ACC112 (cell line): ENCODE measurements around the gene LSM11.

ENCODE experiments used
- H2AFZ ChIP-seq: fragments of 200-600 bp; sonication (generic); one replicate; pipeline ENCODE4 v1.6.0; 2017; ENCODE audit warnings: antibody characterized with exemption, low read length; ENCODE audit not compliant: unreplicated experiment
- H3K27ac ChIP-seq: fragments of 200-600 bp; sonication (generic); 2 replicates; pipeline ENCODE4 v1.5.1; 2014; ENCODE audit warnings: low read depth, mild to moderate bottlenecking, antibody characterized with exemption, low read length, moderate library complexity
- H3K27me3 ChIP-seq: fragments of 200-600 bp; sonication (generic); 2 replicates; pipeline ENCODE4 v1.6.1; 2014; ENCODE audit warnings: mild to moderate bottlenecking, antibody characterized with exemption, low read length, moderate library complexity, mixed read lengths; ENCODE audit not compliant: insufficient read depth
- H3K36me3 ChIP-seq: fragments of 200-600 bp; sonication (generic); 2 replicates; pipeline ENCODE4 v1.6.1; 2016; ENCODE audit warnings: mild to moderate bottlenecking, antibody characterized with exemption, low read length, moderate library complexity, mixed read lengths; ENCODE audit not compliant: insufficient read depth
- H3K4me1 ChIP-seq: fragments of 200-600 bp; sonication (generic); one replicate; pipeline ENCODE4 v1.6.1; 2016; ENCODE audit warnings: low read length, mixed read lengths; ENCODE audit not compliant: insufficient read depth, unreplicated experiment, control insufficient read depth
- H3K4me3 ChIP-seq: fragments of 200-600 bp; sonication (generic); 2 replicates; pipeline ENCODE4 v1.5.1; 2014; ENCODE audit warnings: mild to moderate bottlenecking, low read depth, low read length
- H3K79me2 ChIP-seq: fragments of 200-600 bp; sonication (generic); one replicate; pipeline ENCODE4 v1.6.0; 2016; ENCODE audit warnings: low read length; ENCODE audit not compliant: control insufficient read depth, unreplicated experiment, insufficient read depth

LSM11 gene

DNA sequence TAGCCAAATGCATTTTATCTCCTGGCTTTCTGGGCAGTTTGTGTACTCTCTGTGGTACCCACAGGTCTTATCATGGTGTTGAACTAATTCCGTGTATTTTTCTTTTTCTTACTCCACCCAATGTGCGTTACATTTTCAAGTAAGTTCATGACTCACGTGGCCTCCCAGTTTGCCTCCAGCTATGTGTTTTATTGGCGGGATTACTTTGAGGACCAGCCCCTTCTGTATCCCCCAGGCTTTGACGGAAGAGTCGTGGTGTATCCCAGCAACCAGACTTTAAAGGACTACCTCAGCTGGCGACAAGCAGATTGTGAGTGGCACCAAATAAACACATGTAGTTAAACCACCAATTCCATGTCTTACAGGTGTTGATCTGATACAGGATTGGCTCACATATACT, 9.1 kb upstream of the LSM11 start:
- Histone ChIP-seq H3K79me2 (no peaks in the 10 kb centered on the region), H3K27ac (no peak overlapping the region), H3K27me3 (no peaks in the 10 kb centered on the region), H3K4me3 (no peak overlapping the region), H2AFZ (no peak overlapping the region), H3K4me1 (no peaks in the 10 kb centered on the region), H3K36me3 (no peaks in the 10 kb centered on the region)

DNA sequence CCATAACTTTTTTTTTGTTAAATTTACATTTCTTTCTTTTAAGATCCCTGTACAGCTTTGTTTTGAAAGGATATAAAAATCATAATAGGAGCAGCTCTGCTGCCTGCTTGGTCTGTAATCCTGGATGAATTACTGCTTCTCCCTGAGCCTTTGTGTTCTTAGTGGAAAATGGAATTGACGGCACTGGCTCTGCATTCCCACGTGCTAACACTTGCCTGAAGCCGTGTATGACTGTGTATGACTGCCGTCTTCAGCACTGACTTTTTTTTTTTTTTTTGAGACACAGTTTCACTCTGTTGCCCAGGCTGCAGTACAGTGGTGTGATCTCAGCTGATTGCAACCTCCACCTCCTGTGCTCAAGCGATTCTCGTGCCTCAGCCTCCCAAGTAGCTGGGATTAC, 7.5 kb upstream of the LSM11 start:
- Histone ChIP-seq H3K27me3 (no peaks in the 10 kb centered on the region), H3K36me3 (no peaks in the 10 kb centered on the region), H2AFZ (no peak overlapping the region), H3K4me3 (no peak overlapping the region), H3K4me1 (no peaks in the 10 kb centered on the region), H3K27ac (no peak overlapping the region), H3K79me2 (no peaks in the 10 kb centered on the region)

DNA sequence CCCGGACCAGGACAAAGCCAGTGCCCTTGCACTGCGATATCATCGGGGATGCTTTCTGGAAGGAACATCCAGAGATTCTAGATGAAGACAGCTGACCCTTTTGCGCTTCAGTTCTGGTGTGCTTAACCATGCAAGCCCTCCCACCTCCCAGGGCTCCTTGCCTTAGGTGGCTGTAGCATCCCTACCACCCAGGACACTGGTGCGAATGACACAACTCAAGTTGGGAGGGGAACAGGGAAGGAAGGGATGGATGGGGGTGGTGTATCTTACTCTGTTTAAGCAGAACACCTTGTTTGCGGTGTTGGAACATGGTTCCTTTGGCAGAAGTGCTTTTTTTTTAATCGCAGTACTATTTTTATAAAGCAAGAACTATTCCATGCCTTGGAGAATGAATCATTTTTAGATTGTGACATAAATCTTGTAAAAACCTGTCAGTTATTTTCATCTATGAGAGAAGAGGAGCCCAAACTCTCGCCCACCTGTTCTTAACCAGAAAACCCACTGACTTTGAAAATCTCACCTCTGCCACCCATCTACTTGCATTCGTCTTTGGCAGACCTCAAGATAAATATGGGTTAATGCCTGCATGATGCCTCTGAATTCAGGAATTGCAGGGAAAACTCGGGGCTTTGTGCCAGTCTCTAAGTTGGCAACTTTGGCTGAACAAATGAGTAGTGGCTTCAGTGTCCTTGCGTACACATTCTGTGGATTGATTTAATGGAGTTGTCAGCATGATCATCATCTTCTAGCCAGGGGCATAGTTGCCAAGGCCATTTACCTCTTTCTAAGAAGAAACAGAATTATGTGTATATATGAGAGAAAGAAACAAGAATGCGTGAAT, 3.9 kb upstream of the LSM11 start:
- H3K27me3 ChIP-seq: no peaks in the 10 kb centered on the region
- H2AFZ ChIP-seq: no peak overlapping the region
- peaks cover 8% of the 10 kb centered on the region for H3K79me2 ChIP-seq
- no peak overlapping the region for H3K27ac ChIP-seq
- no peaks in the 10 kb centered on the region for H3K36me3 ChIP-seq
- peaks cover 3% of the 10 kb centered on the region for H3K4me1 ChIP-seq
- H3K4me3 ChIP-seq: no peak overlapping the region

DNA sequence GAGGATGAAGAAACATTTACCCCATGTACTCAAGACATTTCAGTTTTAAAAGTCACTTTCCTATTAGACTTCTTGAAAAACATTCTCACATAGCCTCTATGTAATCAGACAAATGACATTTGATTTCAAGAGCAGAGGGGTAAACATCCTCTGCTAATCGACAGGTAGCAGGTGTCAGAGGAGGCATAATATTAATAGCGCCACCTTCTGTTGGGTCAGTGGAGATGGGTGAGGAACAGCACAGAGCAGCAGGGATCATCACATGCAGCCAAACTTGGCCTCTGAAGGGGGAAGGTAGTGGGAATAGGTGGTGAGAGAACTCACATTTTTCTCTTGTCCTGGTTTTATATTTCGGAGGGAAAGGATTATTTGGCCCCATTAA, 3.3 kb upstream of the LSM11 start:
- no peaks in the 10 kb centered on the region for H3K27me3 ChIP-seq
- H3K4me1 ChIP-seq: peaks cover 7% of the 10 kb centered on the region
- no peak overlapping the region for H3K27ac ChIP-seq
- no peaks in the 10 kb centered on the region for H3K36me3 ChIP-seq
- no peak overlapping the region for H3K4me3 ChIP-seq
- H3K79me2 ChIP-seq: peaks cover 14% of the 10 kb centered on the region
- no peak overlapping the region for H2AFZ ChIP-seq

DNA sequence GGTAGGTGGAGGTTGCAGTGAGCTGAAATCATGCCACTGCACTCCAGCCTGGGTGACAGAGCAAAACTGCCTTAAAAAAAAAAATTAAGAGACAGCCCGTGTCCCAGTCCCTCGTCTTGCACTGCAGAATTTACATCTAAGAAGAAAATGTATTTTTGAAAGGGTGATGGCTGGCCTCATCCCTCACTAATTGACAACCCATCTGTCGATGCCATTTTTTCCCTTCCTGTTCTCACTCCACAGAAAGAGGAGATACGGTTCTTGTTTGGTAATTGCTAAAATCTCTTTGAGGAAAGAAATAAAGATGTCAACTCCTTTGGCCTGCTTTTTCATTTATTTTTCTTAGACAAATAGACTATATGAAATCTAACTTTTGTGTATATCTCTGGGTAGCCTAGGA, 2.4 kb upstream of the LSM11 start:
- H3K27me3 ChIP-seq: no peaks in the 10 kb centered on the region
- no peak overlapping the region for H2AFZ ChIP-seq
- H3K27ac ChIP-seq: no peak overlapping the region
- H3K4me3 ChIP-seq: no peak overlapping the region
- peaks cover 7% of the 10 kb centered on the region for H3K4me1 ChIP-seq
- H3K79me2 ChIP-seq: peaks cover 19% of the 10 kb centered on the region
- no peaks in the 10 kb centered on the region for H3K36me3 ChIP-seq

DNA sequence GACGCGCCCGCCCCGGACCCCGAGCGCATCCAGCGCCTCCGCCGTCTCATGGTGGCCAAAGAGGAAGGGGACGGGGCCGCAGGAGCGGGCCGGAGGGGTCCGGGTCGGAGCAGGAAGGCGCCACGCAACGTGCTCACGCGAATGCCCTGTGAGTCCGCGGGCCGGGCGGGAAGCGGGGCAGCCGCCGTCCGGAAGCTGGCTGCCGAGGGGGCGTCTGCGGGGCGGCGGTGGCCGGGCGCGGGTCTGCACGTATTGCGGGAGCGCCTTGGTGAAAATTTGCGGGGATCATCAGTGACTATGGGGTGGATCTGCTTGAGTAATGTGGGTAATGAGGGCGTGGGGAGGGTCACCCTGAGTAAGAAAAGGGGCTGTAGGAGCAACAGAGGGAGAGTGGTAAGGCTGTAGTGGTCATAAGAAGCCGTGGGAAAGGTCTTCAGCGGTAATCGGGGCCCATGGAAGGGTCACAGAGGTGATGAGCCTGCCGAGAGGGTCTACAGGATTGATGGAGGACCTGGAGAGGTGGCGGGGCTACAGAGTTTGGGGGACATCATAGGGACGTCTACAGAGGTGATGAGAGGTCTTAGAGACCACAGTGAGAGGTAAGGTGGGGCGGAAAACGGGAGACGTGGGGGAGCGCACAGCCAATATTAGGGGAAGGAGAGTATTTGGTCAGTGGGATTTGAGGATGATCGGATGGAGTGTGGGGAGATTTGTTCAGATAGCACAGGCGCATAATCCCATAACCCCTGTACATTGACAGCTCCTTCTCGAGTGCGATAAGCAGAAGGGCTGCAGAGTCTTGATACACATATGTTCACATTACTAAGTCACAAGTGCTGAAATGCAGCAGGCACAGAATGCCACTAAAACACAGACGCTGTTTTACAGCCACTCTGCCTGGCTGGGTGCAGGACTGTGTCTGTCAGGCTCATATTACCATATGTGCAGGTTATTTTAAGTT, 819 bp downstream of the LSM11 start:
- peaks cover 28% of the 10 kb centered on the region for H3K79me2 ChIP-seq
- no peaks in the 10 kb centered on the region for H3K27me3 ChIP-seq
- no peaks in the 10 kb centered on the region for H3K36me3 ChIP-seq
- H3K27ac ChIP-seq: no peak overlapping the region
- H3K4me1 ChIP-seq: peaks cover 26% of the 10 kb centered on the region
- peak overlapping the region; percentile 91 for H3K4me3 ChIP-seq
- H2AFZ ChIP-seq: peak overlapping the region; percentile 94

DNA sequence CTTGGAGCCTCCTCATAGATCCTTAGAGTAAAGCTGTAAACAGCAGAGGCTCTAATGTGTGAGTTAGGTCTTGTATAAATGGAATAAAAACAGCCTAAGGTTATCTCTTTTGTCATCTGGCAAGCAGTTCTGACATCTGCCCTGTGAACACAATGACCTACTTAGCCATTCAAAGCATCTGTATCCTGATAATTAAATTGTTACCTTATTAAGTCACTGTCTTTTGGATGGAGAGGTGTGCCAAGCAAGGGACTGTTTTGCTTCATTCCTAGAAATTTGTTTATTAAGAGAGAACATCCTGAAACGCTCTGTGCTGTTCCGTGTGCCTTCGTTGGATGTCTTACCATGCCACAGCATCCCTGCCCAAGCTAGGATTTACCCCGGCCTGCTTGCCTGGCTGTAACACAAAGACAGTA, 1.5 kb downstream of the LSM11 start:
- H3K4me3 ChIP-seq: peak overlapping the region; percentile 91
- H3K27ac ChIP-seq: no peak overlapping the region
- H3K27me3 ChIP-seq: no peaks in the 10 kb centered on the region
- no peaks in the 10 kb centered on the region for H3K36me3 ChIP-seq
- peaks cover 34% of the 10 kb centered on the region for H3K4me1 ChIP-seq
- H3K79me2 ChIP-seq: peaks cover 35% of the 10 kb centered on the region
- H2AFZ ChIP-seq: no peak overlapping the region

GRCh38 chr5:157747173-157747740, 3.7 kb downstream of the LSM11 start:
- no peaks in the 10 kb centered on the region for H3K27me3 ChIP-seq
- H3K4me3 ChIP-seq: no peak overlapping the region
- peaks cover 38% of the 10 kb centered on the region for H3K4me1 ChIP-seq
- no peaks in the 10 kb centered on the region for H3K36me3 ChIP-seq
- H3K27ac ChIP-seq: peak overlapping the region; percentile 11; the same call in 1 of the 2 replicates
- H2AFZ ChIP-seq: no peak overlapping the region
- peaks cover 44% of the 10 kb centered on the region for H3K79me2 ChIP-seq

DNA sequence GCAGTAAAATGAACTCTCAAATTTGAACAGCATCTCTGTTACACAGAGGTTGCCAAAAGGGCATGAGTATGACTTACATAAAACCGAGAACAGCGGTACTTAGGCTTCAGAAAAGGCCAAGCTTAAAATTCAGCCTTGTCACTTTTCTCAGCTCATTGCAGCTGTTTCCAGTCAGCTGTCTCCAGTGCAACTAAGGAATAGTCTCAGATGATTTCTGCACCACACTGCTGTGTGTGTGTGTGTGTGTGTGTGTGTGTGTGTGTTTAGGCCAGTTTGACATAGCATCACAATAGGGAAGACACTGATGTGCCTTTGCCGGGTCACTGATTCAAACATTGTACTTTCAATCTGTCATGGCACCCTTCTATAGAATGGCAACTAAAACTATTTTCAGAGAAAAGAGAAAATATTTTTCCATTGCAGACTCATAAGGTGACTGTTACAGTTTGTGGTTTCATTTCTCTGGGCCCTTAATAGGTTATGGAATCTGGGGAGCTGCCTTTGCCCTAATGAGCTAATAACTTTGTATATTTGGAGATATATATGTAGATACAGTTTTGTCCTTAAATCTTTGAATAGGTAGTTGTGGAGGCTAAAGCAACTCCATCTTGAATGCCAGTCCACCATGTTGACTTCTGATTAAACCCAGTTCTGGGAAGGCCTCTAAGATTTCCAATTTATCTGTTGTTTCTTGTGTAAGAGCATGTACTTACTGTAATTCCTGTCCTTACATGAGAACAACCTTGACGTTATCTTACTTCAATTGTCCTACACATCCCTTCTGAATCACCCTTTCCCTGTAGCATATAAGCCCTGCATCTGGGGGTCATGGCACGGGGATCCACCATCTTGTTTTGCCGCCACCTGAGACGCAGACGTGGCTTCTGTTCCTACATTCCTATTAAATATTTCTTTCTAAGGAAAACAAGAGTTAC, 4.5 kb downstream of the LSM11 start:
- peak overlapping the region; percentile 74 for H3K27ac ChIP-seq
- no peak overlapping the region for H2AFZ ChIP-seq
- no peak overlapping the region for H3K4me3 ChIP-seq
- peaks cover 37% of the 10 kb centered on the region for H3K4me1 ChIP-seq
- H3K79me2 ChIP-seq: peaks cover 44% of the 10 kb centered on the region
- no peaks in the 10 kb centered on the region for H3K36me3 ChIP-seq
- H3K27me3 ChIP-seq: no peaks in the 10 kb centered on the region
